ENCODE data around the gene PPP1R1B. TPM values are rescaled to one million over a fixed set of nuclear protein-coding genes. Genes with fewer than 3 reads are reported as not detected.

Gene PPP1R1B
- total RNA-seq, 4 donors from 2014 or later = 0.23 to 4.8 (median 2.4) TPM

DNA sequence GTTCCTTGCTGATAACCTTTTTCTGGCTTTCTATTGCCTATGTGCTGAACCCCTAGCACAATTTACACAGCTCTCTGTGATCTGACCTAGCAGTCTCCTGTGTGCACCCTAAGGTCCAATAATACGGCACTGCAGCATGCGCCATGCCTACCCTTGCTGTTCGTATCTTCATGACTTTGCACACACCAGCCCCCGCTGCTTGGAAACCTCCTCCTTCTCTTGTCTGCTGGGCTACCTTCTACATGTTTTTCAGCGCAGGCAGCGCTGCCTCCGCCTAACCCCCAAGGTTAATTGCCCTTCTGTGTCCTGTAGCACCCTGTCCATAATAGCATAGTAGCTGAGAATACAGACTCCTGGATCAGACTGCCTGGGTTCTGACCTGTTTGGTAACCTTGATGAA, 11.6 kb downstream of the PPP1R1B start:
- H3K36me3 ChIP-seq = peaks cover 0 to 17% (median 0%) of the 10 kb centered on the region in 3 donors
- no peak for TF ChIP-seq POLR2A (IDR thresholded peaks at IDR 0.05)
- TF ChIP-seq, protein P1, sequence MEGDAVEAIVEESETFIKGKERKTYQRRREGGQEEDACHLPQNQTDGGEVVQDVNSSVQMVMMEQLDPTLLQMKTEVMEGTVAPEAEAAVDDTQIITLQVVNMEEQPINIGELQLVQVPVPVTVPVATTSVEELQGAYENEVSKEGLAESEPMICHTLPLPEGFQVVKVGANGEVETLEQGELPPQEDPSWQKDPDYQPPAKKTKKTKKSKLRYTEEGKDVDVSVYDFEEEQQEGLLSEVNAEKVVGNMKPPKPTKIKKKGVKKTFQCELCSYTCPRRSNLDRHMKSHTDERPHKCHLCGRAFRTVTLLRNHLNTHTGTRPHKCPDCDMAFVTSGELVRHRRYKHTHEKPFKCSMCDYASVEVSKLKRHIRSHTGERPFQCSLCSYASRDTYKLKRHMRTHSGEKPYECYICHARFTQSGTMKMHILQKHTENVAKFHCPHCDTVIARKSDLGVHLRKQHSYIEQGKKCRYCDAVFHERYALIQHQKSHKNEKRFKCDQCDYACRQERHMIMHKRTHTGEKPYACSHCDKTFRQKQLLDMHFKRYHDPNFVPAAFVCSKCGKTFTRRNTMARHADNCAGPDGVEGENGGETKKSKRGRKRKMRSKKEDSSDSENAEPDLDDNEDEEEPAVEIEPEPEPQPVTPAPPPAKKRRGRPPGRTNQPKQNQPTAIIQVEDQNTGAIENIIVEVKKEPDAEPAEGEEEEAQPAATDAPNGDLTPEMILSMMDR (IDR thresholded peaks at IDR 0.05) = no peak
- no peaks in the 10 kb centered on the region for H3K9me3 ChIP-seq
- peak overlapping the region in 3 of 4 donors; percentile 78 to 93 (median 87) for H3K4me3 ChIP-seq
- H3K27me3 ChIP-seq = no peaks in the 10 kb centered on the region
- intact Hi-C loops (cut with DNase I) = no loop called here
- peaks cover 36 to 83% (median 53%) of the 10 kb centered on the region in 3 donors for H3K4me1 ChIP-seq
- 92% methylated on average over 7 of the region's 7 CpGs for WGBS, 2 donors
- no peak overlapping the region for H3K27ac ChIP-seq
- no peak for DNase-seq

DNA sequence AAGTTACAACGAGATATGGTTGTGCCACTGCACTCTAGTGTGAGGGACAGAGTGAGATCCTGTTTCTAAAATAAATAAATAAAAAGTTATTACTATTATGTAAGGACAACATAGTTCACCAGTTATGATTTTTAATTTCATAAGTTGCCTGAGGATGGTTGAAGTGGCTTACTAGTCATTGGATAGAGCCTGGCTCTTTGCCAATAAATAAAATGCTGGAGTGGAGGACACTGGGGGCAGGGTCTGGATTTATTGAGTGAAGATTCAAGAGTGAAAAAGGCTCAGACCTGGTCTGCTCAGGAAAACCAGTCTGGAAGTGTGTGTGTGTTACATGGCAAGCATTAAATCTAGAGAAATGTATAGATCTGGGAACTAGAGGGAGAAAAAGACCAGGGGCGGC, 12.3 kb downstream of the PPP1R1B start:
- H3K4me1 ChIP-seq = peaks cover 43 to 91% (median 56%) of the 10 kb centered on the region in 3 donors
- no peak overlapping the region for H3K27ac ChIP-seq
- H3K27me3 ChIP-seq = no peaks in the 10 kb centered on the region
- no peaks in the 10 kb centered on the region for H3K9me3 ChIP-seq
- intact Hi-C loops (cut with DNase I) = no loop called here
- no peak for TF ChIP-seq POLR2A (IDR thresholded peaks at IDR 0.05)
- TF ChIP-seq, protein P1 (IDR thresholded peaks at IDR 0.05) = no peak
- DNase-seq = no peak
- H3K36me3 ChIP-seq = peaks cover 0 to 17% (median 0%) of the 10 kb centered on the region in 3 donors
- WGBS, 2 donors = 84 to 92% methylated on average over 2 of the region's 2 CpGs
- H3K4me3 ChIP-seq = no peak overlapping the region

DNA sequence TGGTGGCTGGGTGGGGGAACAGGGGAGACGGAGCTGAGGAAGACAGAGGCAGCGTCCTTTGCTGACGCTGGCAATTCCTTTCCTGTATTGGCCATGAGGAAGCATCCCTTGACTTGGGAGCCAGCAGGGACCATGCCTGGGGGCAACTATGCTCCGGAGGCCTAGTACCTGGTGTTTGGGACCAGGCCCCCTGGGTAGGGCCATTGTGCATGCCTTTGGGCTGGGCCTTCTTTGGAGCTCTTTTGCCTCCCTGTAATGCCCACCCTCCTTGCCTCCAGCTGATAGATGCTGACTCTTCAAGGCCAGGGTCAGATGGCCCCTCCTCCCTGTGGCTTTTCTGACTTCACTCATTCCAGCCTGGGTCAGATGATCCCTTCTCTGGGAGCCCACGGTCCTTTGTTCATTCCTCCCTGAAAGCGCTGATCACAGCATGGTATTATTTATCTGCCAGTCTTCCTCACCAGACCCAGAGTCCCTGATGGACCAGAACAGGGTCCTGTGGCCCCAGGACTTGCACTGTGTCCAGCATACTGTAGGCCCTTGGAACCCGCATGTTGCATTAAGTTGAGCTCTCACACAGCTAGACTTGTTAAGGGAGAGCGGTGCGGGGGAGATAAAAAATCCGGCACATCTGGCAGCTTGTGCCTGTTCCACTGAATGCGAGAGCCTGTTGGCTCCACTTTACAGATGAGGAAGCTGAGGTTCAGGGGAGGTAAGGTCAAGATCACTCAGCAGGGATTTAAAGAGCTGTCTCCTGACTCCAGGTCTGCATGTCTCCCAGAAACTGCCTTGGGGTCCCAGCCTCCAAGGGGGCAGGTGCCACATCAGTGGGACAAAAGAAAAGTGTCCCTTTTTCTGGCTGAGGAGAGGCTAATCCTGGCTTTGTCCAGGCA, 13.1 kb downstream of the PPP1R1B start:
- no peaks in the 10 kb centered on the region for H3K27me3 ChIP-seq
- no peak overlapping the region for H3K4me3 ChIP-seq
- no peak overlapping the region for H3K27ac ChIP-seq
- peaks cover 44 to 91% (median 56%) of the 10 kb centered on the region in 3 donors for H3K4me1 ChIP-seq
- TF ChIP-seq, protein P1 (IDR thresholded peaks at IDR 0.05) = no peak
- TF ChIP-seq POLR2A (IDR thresholded peaks at IDR 0.05) = no peak
- DNase-seq = no peak
- no peaks in the 10 kb centered on the region for H3K9me3 ChIP-seq
- WGBS, 2 donors = 87 to 93% methylated on average over 5 to 10 of the region's 11 CpGs
- peaks cover 0 to 17% (median 0%) of the 10 kb centered on the region in 3 donors for H3K36me3 ChIP-seq
- intact Hi-C loops (cut with DNase I) = no loop called here

DNA sequence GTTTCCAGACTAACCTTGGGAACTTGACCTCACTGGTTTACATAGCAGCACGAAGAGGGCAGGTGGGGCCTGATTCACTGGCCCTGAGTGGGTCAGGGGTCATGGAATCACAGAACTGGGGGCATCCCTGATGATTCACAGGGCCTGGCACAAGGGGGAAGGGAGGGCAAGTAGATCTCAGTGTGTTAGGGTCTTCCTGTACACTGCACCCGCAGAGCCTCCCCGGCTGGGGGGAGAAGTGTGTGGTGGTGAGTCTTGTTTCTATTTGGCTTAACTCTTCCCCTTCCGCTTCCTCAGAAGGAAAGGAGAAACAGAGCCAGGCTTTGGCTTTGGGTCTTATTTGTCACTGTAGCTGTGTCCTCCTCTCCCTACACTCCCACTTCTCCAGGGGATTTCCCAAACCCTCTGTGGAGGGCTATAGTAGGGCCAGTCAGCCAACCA, 13.9 kb downstream of the PPP1R1B start:
- intact Hi-C loops (cut with DNase I) = no loop called here
- H3K36me3 ChIP-seq = peaks cover 0 to 24% (median 0%) of the 10 kb centered on the region in 3 donors
- 30 to 43% methylated on average over 3 to 4 of the region's 4 CpGs for WGBS, 2 donors
- H3K27ac ChIP-seq = no peak overlapping the region
- H3K27me3 ChIP-seq = no peaks in the 10 kb centered on the region
- no peak for DNase-seq
- no peaks in the 10 kb centered on the region for H3K9me3 ChIP-seq
- TF ChIP-seq, protein P1 (IDR thresholded peaks at IDR 0.05) = no peak
- no peak for TF ChIP-seq POLR2A (IDR thresholded peaks at IDR 0.05)
- H3K4me1 ChIP-seq = peaks cover 44 to 91% (median 56%) of the 10 kb centered on the region in 3 donors
- no peak overlapping the region for H3K4me3 ChIP-seq

DNA sequence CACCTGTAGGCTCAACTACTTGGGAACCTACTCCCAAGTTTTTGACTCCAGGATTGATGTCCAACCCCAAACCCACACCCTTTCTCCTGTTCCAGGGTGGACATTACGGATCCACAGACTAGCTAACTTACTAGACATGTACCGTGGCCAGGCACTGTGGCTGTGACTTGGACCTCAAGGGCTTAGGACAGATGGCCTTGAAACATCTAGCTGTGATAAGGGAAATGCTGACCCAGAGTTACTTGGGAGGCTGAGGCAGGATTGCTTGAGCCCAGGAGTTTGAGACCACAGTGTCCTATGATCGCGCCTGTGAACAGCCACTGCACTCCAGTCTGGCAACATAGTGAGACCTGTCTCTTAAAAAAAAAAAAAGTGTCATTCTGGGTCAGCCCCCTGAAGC, 14.3 kb downstream of the PPP1R1B start:
- Histone ChIP-seq H3K27ac (no peak overlapping the region), H3K27me3 (no peaks in the 10 kb centered on the region), H3K36me3 (peaks cover 0 to 24% (median 0%) of the 10 kb centered on the region in 3 donors), H3K9me3 (no peaks in the 10 kb centered on the region), H3K4me1 (peaks cover 44 to 87% (median 56%) of the 10 kb centered on the region in 3 donors), H3K4me3 (no peak overlapping the region)
- TF ChIP-seq POLR2A (IDR thresholded peaks at IDR 0.05) = no peak
- TF ChIP-seq, protein P1 (IDR thresholded peaks at IDR 0.05) = no peak
- intact Hi-C loops (cut with DNase I) = no loop called here
- WGBS, 2 donors = 80 to 100% methylated on average over 1 to 4 of the region's 4 CpGs
- DNase-seq = no peak
